ENCODE data around the gene FNDC3B.

The FNDC3B gene

GRCh38 chr3:172031996-172032395 lies 7.4 kb upstream of the FNDC3B start:
- no peak for DNase-seq (ENCODE audit: low read depth)
- H3K4me3 ChIP-seq (replicated peaks; ENCODE audit: low read depth, low read length) = no peak overlapping the region
- no peak for TF ChIP-seq CTCF (IDR thresholded peaks at IDR 0.05; ENCODE audit: low read length, missing control alignments)

DNA sequence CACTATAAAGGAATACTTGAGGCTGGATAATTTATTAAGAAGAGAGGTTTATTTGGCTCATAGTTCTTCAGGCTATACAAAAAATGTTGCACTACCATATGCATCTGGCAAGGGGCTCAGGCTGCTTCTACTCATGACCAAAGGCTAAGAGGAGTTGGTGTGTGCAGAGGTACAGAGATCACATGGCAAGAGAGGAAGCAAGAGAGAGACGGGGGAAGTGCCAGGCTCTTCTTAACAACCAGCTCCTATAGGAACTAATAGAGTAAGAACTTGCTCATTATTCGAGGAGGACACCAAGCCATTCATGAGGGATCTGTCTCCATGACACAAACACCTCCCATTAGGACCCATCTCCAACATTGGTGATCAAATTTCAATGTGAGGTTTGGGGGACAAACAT lies 6.0 kb upstream of the FNDC3B start:
- no peak for TF ChIP-seq CTCF (IDR thresholded peaks at IDR 0.05; ENCODE audit: low read length, missing control alignments)
- H3K4me3 ChIP-seq (replicated peaks; ENCODE audit: low read depth, low read length) = no peak overlapping the region
- no peak for DNase-seq (ENCODE audit: low read depth)

DNA sequence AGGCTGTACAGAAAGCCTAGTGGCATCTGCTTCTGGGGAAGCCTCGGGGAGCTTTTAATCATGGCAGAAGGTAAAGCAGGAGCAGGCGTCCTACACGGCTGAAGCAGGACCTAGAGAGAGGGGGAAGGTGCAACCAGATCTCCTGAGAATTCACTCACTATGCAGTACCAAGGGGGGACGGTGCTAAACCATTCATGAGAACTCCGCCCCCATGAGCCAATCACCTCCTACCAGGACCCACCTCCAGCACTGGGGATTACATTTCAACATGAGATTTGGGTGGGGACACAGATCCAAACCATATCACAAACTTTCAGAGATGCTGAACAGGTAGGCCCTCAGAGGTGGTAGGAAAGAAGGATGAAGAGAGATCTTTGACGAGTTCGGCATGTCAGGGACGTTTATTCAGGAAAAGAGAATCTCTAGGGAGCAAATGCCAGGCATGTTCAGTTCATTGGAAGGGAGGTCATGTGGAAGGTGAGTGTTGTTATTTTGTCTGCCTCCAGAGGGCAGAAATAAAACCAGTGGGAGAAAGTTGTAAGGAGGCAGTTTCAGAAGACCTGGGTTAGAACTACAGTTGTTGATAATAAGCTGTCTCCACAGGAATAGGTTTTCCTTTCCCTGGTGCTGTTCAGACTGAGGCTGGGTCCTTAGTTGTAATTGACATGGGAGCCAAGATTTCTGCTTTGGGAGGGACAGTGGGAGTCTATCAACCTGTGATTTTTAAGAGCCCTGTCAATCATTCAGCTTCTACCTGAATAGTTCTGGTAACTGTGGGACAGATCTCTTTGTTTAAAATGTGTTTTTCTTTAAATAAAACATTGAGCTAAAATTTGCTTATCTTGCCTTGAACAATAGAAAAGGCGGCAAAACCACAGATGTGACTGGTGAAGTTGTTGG lies 4.3 kb upstream of the FNDC3B start:
- H3K4me3 ChIP-seq (replicated peaks; ENCODE audit: low read depth, low read length) = no peak overlapping the region
- peak; percentile 50 for TF ChIP-seq CTCF (IDR thresholded peaks at IDR 0.05; ENCODE audit: low read length, missing control alignments)
- DNase-seq (ENCODE audit: low read depth) = peak; percentile 56

DNA sequence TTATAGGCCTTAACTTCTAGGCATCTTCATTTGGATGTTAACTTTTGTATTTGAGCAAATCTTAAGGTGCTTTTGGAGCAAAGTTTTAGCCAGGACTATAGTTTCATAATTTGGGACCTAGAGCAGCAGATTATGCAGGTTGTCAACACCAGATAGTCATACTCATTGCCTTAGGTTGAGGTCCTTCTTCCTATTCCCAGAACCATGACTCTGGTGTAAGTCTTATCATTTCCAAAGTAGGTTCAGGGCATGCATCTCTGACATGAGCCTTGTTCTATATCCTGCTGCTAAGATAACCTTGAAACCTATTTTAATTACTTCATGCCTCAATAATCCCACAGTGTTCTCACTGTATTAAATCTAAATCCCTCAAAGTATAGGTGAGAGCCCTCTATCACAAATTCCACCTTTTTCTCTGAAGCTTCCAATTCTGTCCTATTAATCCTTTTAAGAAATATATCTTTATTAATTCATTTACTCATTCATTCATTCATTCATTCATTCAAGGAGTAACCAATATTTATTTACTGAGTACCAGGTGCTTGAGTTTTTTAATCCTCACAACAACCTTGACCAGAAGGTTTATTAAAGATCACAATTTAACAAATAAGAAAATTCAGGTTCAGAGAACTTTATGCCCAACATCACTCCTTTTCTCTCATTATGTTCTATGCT lies 2.7 kb upstream of the FNDC3B start:
- no peak for TF ChIP-seq CTCF (IDR thresholded peaks at IDR 0.05; ENCODE audit: low read length, missing control alignments)
- DNase-seq (ENCODE audit: low read depth) = no peak
- H3K4me3 ChIP-seq (replicated peaks; ENCODE audit: low read depth, low read length) = no peak overlapping the region

- no peak for TF ChIP-seq CTCF (IDR thresholded peaks at IDR 0.05; ENCODE audit: low read length, missing control alignments)
- H3K4me3 ChIP-seq (replicated peaks; ENCODE audit: low read depth, low read length) = peak overlapping the region; percentile 51
- DNase-seq (ENCODE audit: low read depth) = peak; percentile 80
These were observed 461 bp upstream of the FNDC3B start for GRCh38 chr3:172038798-172039435.

- DNase-seq (ENCODE audit: low read depth) = peak; percentile 92
- TF ChIP-seq CTCF (IDR thresholded peaks at IDR 0.05; ENCODE audit: low read length, missing control alignments) = peak; percentile 9
These were observed 951 bp downstream of the FNDC3B start for GRCh38 chr3:172040078-172040980.

More at GRCh38 chr3:172040078-172040980, 951 bp downstream of the FNDC3B start:
- peak overlapping the region; percentile 51 for H3K4me3 ChIP-seq (replicated peaks; ENCODE audit: low read depth, low read length)
